GM19438 (cell line): ENCODE results near the gene LRSAM1.

ENCODE experiments used
- ATAC-seq: cut with Tn5 transposase; IDR thresholded peaks from one replicate; pipeline ENCODE4 v1.9.1; 2021; ENCODE audit warnings: low read depth; ENCODE audit not compliant: unreplicated experiment

LRSAM1 gene

DNA sequence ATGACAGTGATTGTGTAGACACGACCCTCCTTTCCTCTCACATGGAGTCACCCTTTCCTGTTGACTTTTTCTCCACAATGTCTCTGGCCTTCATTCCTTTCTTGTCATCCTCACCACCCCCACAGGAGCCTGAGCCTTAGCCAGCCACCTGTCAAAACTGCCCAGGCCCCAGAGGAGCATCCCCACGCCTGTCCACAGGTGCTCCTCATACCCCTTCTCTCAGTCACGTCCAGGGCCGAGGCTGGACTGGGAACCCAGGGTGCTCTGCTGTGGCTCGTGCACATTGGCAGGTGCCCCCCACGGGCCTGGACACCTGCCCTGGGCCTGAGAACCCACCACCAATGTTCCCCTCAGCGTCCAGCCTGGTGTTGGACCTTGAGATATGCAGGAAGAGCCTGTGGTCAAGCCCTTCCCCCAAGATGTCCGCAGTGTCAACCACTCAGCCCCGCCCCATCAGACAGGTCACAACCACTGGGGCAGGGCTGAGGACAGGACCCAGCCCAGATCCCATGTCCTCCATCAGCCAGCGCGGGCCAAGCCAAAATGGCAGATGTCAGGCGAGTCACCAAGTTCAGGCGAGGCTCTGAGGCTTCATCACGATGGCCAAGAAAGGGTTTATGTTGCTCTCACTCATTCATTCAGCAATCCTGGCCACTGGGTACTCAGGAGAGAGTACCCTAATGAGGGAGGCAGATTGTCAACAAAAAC is 95.0 kb downstream of the LRSAM1 start:
- no peak for ATAC-seq

DNA sequence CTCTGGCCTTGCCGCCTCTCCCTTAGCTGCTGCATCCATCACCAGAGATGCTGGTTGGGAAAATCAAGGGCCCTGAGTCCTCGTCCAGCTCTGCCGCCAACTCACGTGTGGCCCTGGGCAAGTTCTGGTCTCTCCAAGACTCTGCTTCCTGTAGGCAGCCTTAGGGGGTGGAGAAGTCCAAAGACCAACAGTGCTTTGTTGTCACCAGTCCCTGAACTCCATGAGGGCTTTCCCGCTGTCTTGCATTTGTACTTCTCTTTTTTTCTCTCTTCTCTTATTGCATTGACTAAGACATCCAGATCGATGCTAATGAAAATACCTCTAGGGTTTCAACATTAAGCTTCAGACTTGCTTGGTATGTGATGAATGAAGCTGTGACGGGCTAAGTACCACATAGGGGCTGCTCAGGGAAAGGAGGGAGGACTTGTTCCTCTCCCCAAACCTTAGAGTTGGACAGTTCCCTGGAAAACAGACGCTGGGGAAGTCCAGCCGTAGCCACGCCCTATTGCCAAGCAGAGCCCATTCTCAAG is 97.1 kb downstream of the LRSAM1 start:
- ATAC-seq, result no peak

DNA sequence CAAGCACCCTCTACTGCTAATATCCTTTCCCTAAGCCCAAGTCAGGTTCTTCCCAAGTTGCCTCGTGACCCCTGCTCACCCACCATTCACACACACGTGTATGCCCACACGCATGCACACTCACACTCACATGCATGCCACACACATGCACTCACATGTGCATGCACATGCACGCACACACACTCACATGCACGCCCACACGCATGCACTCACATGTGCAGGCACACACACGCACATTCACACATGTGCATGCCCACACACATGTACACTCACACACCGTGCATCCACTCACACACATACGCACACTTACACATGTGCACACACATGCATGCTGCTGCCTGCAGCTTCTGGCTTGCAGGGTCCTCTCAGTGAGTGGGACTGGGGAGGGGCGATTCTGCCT is 97.9 kb downstream of the LRSAM1 start:
- ATAC-seq, result no peak

DNA sequence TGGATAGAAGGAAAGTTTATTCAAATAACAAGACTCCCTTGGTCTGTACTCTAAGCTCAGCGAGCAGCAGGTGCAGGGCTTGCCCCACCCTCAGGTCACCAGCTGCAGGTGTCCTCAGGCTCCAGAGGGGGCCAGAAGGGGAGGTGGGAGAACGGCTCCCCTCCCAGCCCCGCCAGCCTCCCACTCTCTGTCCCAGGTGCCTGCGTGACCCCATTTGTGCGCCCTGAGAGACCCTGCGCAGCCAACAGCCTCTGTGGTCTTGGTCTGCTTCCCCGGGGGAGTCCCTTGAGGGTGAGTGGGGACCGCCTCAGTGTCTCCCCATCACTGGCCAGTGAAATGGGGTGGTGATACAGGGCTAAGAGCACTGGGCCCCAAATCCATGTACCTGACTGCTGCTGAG is 98.4 kb downstream of the LRSAM1 start:
- ATAC-seq, result no peak

DNA sequence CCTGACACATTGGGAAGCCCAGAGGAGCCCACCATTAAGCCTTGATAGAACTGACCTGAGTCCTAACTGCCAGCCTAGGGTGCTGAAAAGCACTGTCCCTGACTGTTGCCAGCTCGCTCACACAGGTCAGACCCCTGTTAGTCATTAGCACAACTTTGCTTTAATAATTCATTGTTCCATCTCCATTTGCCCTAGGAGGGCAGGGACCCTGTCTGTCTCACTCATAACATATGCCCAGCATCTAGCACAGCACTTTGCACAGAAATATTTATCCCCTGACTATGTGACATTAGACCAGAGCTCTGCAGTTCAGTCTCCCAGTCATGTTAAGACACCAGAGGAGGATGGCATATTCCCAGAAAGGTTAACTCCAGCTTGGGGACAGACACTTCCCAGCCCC is 99.0 kb downstream of the LRSAM1 start:
- no peak for ATAC-seq

DNA sequence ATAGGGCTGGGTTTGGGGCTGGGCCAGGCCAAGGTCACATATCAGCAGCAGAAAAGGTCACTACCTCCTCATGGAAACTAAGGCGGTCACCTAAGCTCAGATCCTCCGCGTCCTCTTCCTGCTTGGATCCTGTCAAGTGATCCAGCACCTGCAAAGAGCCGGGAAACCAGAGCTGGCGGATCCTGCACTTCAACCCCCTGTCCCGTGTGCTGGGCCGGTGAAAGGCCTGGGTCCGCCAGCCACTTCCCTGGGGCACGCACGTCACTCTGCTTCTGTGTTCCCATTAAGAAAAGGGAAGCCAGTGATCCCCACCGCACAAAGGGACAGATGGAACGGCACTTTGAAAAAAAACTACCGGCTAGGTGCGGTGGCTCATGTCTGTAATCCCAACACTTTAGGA is 99.4 kb downstream of the LRSAM1 start:
- ATAC-seq, result no peak
